HG03039 (cell line): Measurements from ENCODE around the gene NPAS1.
"Not testable (repeated sequence)": the region's sequence is repeated elsewhere in the genome, so short reads cannot be mapped to it uniquely, and the experiment has no call there.

Experiments used
- ATAC-seq: cut with Tn5 transposase; IDR thresholded peaks from one replicate; pipeline ENCODE4 v1.9.1; 2021; ENCODE audit warnings: mild to moderate bottlenecking, moderate library complexity; ENCODE audit not compliant: unreplicated experiment

The NPAS1 gene

GRCh38 chr19:47044946-47045866, 25.6 kb downstream of the NPAS1 start:
- no peak for ATAC-seq

DNA sequence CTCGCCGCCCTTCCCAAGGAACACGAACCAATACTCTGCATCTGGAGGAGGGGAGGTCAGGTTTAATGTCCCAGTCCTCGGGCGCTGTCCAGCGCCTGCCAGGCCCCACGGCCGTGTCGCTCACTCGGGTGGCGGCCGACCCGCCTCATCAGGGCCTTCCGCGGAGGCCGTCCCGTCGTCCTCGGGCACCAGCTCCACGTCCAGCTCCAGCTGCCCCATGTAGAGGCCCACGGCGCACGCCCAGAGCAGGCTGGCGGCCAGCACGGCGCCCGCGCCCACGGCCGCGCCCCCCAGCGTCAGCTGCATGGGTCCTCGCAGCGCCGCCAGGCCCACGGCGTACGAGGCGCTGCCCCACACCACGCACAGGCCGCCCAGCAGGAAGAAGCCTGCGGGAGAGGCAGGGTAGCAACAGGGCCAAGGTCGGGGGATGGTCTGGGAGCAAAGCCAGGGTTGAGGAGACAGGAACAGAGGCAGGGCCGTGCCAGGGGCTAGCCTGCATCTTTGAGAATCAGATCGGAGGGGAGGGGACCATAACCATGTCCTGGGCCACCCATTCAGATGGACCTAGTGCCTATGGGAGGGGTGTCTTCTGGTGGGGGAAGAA, 26.3 kb downstream of the NPAS1 start:
- ATAC-seq: no peak

DNA sequence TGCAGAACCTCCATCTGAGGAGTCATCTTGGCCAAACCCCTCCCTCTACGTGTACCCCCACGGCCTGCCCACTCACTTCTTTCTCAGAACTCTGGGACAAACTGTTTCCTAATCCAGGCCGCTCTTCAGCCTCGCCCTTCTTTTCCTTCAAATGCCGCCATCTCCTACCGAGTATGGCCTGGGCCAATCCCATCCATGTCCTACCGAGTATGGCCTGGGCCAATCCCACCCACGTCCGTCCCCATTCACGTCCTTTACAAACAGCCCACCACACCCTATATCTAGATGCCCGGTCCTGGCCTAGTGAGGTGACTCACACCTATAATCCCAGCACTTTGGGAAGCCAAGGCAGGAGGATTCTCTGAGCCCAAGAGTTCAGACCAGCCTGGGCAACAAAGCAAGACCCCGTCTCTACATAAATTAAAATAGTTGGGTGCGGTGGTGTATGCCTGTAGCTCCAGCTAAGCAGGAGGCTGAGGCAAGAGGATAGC, 27.7 kb downstream of the NPAS1 start:
- no peak for ATAC-seq

- ATAC-seq: peak; percentile 29
Observed at GRCh38 chr19:47047763-47048405, 28.2 kb downstream of the NPAS1 start.

GRCh38 chr19:47049307-47049700, 29.7 kb downstream of the NPAS1 start:
- no peak for ATAC-seq

DNA sequence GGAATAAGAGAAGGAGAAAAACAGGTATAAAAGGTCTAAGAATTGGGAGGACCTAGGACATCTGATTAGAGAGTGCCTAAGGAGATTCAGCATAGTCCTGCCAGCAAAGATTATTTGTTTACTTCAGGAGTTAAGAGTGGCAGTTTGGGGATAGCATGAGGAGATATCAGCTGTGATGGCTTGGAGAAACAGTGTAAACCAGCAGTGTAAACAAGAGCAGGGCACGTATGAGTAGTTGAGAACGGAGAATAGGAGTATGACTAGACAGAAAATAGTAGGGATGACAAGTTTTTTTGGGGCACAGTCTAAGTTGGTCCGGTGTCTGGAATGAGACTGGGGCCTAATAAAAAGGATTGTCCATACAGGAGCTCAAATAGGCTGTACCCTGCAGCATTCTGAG, 30.9 kb downstream of the NPAS1 start:
- not testable (repeated sequence) for ATAC-seq

GRCh38 chr19:47056411-47056810, 36.8 kb downstream of the NPAS1 start:
- ATAC-seq: no peak

GRCh38 chr19:47057328-47057727, 37.7 kb downstream of the NPAS1 start:
- no peak for ATAC-seq

- no peak for ATAC-seq
Observed at GRCh38 chr19:47058621-47059022, 39.0 kb downstream of the NPAS1 start.

- no peak for ATAC-seq
Observed at GRCh38 chr19:47063874-47064273, 44.2 kb downstream of the NPAS1 start.

GRCh38 chr19:47065242-47065641, 45.6 kb downstream of the NPAS1 start:
- no peak for ATAC-seq

GRCh38 chr19:47066376-47067214, 47.0 kb downstream of the NPAS1 start:
- no peak for ATAC-seq

DNA sequence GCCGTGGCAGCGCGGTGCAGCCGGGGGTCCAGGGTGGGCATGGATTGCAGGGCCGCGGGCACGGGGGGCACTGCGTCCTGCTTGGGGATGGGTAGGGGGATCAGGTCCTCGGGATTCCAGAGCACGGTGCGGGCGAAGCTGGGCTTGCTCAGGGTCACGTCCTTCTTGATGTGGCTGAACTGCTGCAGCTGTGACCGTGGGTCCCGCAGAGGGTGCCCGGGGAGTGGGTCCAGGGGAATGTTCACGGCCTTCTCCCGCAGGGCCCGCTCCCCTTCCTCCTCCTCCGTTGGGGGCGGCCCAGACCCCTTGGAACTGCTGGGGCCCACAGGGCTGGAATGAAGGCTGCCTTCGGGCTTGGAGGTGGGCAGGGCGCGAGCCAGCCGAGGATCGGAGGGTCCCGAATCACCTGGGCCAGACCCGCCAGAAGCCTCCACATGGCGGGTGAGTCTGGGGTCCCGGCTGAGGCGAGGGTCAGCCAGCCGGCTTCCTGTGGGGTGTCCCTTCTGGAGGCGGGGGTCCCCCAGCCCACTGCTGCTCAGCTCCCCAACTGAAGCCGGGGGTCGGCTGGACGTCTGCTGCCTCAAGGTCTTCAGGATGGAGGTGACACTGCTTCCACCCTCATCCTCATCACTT, 47.7 kb downstream of the NPAS1 start:
- ATAC-seq: no peak

GRCh38 chr19:47068246-47068645, 48.6 kb downstream of the NPAS1 start:
- no peak for ATAC-seq

- no peak for ATAC-seq
Observed at GRCh38 chr19:47068876-47069406, 49.3 kb downstream of the NPAS1 start.

GRCh38 chr19:47069795-47070194, 50.2 kb downstream of the NPAS1 start:
- ATAC-seq: no peak

DNA sequence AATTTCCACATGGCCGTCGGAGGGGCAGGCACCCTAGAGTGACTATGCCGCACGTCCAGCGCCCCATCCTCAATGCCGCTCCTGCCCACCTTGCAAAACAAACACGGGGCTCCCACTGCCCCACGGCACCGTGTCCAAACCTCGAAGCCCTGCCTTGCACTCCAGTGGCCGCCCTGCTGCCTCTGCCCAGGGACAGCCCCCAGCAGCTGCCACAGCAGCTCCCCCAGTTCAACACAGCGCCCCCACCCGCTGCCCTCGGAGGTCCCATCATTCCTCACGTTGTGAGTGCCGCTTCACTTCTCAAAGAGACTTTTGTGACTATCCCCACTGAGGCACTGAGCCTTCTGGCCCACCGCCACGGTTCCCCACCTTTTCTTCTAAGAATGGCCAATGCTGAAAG, 51.1 kb downstream of the NPAS1 start:
- ATAC-seq: no peak

DNA sequence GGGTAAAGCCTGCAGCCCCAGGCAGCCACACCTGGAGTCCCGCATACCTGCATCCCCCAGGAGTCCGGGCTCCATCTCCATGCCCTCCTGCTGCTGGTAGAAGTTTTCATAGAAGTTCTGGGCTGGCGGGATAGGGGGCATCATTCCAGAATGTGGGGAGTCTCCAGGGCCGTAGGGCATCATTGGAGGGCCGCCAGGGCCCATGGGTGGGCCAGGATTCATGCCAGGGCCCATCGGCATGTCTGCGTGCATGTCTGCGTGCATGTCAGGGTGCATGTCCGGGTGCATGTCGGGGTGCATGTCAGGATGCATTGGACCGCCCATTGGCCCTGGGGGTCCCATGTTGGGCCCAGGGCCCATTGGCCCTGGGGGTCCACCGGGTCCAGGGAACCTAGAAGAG, 52.1 kb downstream of the NPAS1 start:
- ATAC-seq: no peak

- no peak for ATAC-seq
Observed at GRCh38 chr19:47072323-47072722, 52.7 kb downstream of the NPAS1 start.

- ATAC-seq: no peak
Observed at GRCh38 chr19:47073574-47073973, 53.9 kb downstream of the NPAS1 start.
